IMR-90 (cell line): ENCODE measurements around the gene TRPM4.

Source experiments
- BHLHE40 ChIP-seq: fragments of 150-350 bp; IDR thresholded peaks from 2 replicates; pipeline ENCODE4 v1.6.1; 2016; ENCODE audit warnings: mild to moderate bottlenecking, low read depth, low read length
- CEBPB ChIP-seq: IDR thresholded peaks from 2 replicates; pipeline ENCODE4 v1.6.1; 2012; ENCODE audit warnings: low read depth, low read length, improper control_type of control experiment
- POLR2A ChIP-seq: IDR thresholded peaks from 2 replicates; pipeline ENCODE4 v1.6.1; 2012; ENCODE audit warnings: mild to moderate bottlenecking, low read depth, low read length
- TF ChIP-seq, protein P1 (sequence below): conservative IDR thresholded peaks from 2 replicates; pipeline ENCODE4 v1.5.1; 2012; ENCODE audit warnings: mild to moderate bottlenecking, low read depth, low read length, improper control_type of control experiment

DNA sequence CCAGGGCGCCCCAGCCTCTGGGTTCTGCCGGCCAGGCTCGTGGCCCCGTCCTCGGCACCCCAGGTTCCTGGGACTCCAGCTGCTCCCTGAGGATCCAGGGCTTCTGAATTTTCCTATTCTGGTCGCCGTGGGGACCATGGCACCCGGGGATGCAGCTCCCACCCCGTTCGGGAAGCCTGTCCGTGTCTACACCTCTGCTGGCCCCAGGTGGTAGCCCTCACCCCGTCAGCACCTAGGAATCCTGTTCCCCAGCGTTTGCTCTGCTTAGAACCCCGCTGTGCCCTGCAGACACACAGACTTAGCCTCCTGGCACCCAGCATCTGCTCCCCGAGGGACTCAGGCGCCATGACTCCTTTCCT, 37.3 kb upstream of the TRPM4 start:
- TF ChIP-seq CEBPB = no peak
- TF ChIP-seq, protein P1, sequence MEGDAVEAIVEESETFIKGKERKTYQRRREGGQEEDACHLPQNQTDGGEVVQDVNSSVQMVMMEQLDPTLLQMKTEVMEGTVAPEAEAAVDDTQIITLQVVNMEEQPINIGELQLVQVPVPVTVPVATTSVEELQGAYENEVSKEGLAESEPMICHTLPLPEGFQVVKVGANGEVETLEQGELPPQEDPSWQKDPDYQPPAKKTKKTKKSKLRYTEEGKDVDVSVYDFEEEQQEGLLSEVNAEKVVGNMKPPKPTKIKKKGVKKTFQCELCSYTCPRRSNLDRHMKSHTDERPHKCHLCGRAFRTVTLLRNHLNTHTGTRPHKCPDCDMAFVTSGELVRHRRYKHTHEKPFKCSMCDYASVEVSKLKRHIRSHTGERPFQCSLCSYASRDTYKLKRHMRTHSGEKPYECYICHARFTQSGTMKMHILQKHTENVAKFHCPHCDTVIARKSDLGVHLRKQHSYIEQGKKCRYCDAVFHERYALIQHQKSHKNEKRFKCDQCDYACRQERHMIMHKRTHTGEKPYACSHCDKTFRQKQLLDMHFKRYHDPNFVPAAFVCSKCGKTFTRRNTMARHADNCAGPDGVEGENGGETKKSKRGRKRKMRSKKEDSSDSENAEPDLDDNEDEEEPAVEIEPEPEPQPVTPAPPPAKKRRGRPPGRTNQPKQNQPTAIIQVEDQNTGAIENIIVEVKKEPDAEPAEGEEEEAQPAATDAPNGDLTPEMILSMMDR = no peak
- no peak for TF ChIP-seq BHLHE40
- TF ChIP-seq POLR2A = no peak
